H9 (cell line): Measurements from ENCODE around the gene FRMPD1. TPM values are rescaled to one million over a fixed set of nuclear protein-coding genes. Genes with fewer than 3 reads are reported as not detected.

Experiments
- DNase-seq: peaks from one replicate; pipeline ENCODE4 v3.0.0-alpha.2; 2017
- H2AFZ ChIP-seq: one replicate; pipeline ENCODE4 v1.6.1; 2013; ENCODE audit warnings: mild to moderate bottlenecking, low read length, control low read depth, moderate library complexity
- H2AK5ac ChIP-seq: 2 replicates; pipeline ENCODE4 v1.6.1; 2013; ENCODE audit warnings: low read length, control low read depth, mixed read lengths; ENCODE audit not compliant: insufficient read length
- H2BK120ac ChIP-seq: one replicate; pipeline ENCODE4 v1.6.1; 2013; ENCODE audit warnings: low read depth, mild to moderate bottlenecking, low read length, control low read depth, inconsistent platforms; ENCODE audit not compliant: poor library complexity, severe bottlenecking
- H2BK12ac ChIP-seq: 2 replicates; pipeline ENCODE4 v1.6.1; 2013; ENCODE audit warnings: low read length, control low read depth, mixed read lengths, low read depth; ENCODE audit not compliant: insufficient read length
- H2BK15ac ChIP-seq: 2 replicates; pipeline ENCODE4 v1.6.1; 2013; ENCODE audit warnings: low read depth, low read length, control low read depth
- H2BK20ac ChIP-seq: one replicate; pipeline ENCODE4 v1.6.1; 2013; ENCODE audit warnings: low read depth, mild to moderate bottlenecking, low read length, control low read depth, inconsistent platforms; ENCODE audit not compliant: poor library complexity, severe bottlenecking
- H2BK5ac ChIP-seq: 2 replicates; pipeline ENCODE4 v1.6.1; 2013; ENCODE audit warnings: low read length, control low read depth, mixed read lengths; ENCODE audit not compliant: insufficient read length
- H3K14ac ChIP-seq: 2 replicates; pipeline ENCODE4 v1.6.1; 2013; ENCODE audit warnings: low read length, control low read depth; ENCODE audit not compliant: insufficient read depth
- H3K18ac ChIP-seq: 2 replicates; pipeline ENCODE4 v1.6.1; 2013; ENCODE audit warnings: low read depth, mild to moderate bottlenecking, mixed read lengths, low read length, control low read depth; ENCODE audit not compliant: insufficient read length
- H3K23ac ChIP-seq: 2 replicates; pipeline ENCODE4 v1.6.1; 2013; ENCODE audit warnings: low read length, control low read depth, mixed read lengths, low read depth; ENCODE audit not compliant: insufficient read length
- H3K23me2 ChIP-seq: 2 replicates; pipeline ENCODE4 v1.6.1; 2013; ENCODE audit warnings: low read depth, mild to moderate bottlenecking, mixed read lengths, low read length, control low read depth; ENCODE audit not compliant: insufficient read length, poor library complexity, severe bottlenecking
- H3K27ac ChIP-seq: 2 replicates; pipeline ENCODE4 v1.5.1; 2013; ENCODE audit warnings: low read length, control low read depth, mixed read lengths, low read depth; ENCODE audit not compliant: insufficient read length
- H3K27me3 ChIP-seq: 2 replicates; pipeline ENCODE4 v1.6.1; 2013; ENCODE audit warnings: low read length, control low read depth, inconsistent platforms; ENCODE audit not compliant: insufficient read depth
- H3K4ac ChIP-seq: 2 replicates; pipeline ENCODE4 v1.6.1; 2013; ENCODE audit warnings: low read depth, mild to moderate bottlenecking, control low read depth, inconsistent platforms, low read length, moderate library complexity
- H3K4me1 ChIP-seq: 2 replicates; pipeline ENCODE4 v1.6.1; 2013; ENCODE audit warnings: low read length, control low read depth, inconsistent platforms; ENCODE audit not compliant: insufficient read depth
- H3K4me2 ChIP-seq: 2 replicates; pipeline ENCODE4 v1.6.1; 2013; ENCODE audit warnings: low read length, control low read depth, mixed read lengths; ENCODE audit not compliant: insufficient read length, insufficient read depth
- H3K56ac ChIP-seq: 2 replicates; pipeline ENCODE4 v1.6.1; 2013; ENCODE audit warnings: low read depth, mild to moderate bottlenecking, mixed read lengths, low read length, control low read depth; ENCODE audit not compliant: insufficient read length
- H3K79me1 ChIP-seq: 2 replicates; pipeline ENCODE4 v1.6.1; 2013; ENCODE audit warnings: low read depth, mild to moderate bottlenecking, moderate library complexity, low read length, control low read depth, inconsistent platforms; ENCODE audit not compliant: insufficient read depth, poor library complexity, severe bottlenecking
- H3K79me2 ChIP-seq: 2 replicates; pipeline ENCODE4 v1.6.1; 2013; ENCODE audit warnings: low read length, control low read depth, inconsistent platforms; ENCODE audit not compliant: insufficient read depth
- H3K9ac ChIP-seq: 2 replicates; pipeline ENCODE4 v1.6.1; 2013; ENCODE audit warnings: low read length, control low read depth, mixed read lengths; ENCODE audit not compliant: insufficient read length; ENCODE audit errors: extremely low read depth
- H3K9me3 ChIP-seq: one replicate; pipeline ENCODE4 v1.6.1; 2013; ENCODE audit warnings: low read depth, low read length, inconsistent platforms; ENCODE audit not compliant: control insufficient read depth
- H3T11ph ChIP-seq: one replicate; pipeline ENCODE4 v1.6.1; 2013; ENCODE audit warnings: mild to moderate bottlenecking, low read length, control low read depth, inconsistent platforms
- H4K20me1 ChIP-seq: one replicate; pipeline ENCODE4 v1.6.1; 2013; ENCODE audit not compliant: control insufficient read depth, insufficient read length, insufficient read depth
- H4K5ac ChIP-seq: 2 replicates; pipeline ENCODE4 v1.6.1; 2013; ENCODE audit warnings: low read depth, mild to moderate bottlenecking, mixed read lengths, low read length, control low read depth; ENCODE audit not compliant: insufficient read length
- H4K8ac ChIP-seq: replicated peaks from 2 replicates; pipeline ENCODE4 v1.6.1; 2013; ENCODE audit warnings: low read length, control low read depth, mixed read lengths, low read depth; ENCODE audit not compliant: insufficient read length
- H4K91ac ChIP-seq: 2 replicates; pipeline ENCODE4 v1.6.1; 2013; ENCODE audit warnings: low read depth, mild to moderate bottlenecking, moderate library complexity, mixed read lengths, low read length, control low read depth; ENCODE audit not compliant: insufficient read length
- H3K27ac Mint-ChIP-seq, 3 experiments: 2 replicates in 2 of 3; 3 replicates in 1 of 3; pipeline ENCODE4 v1.8.0; 2020 to 2021; ENCODE audit warnings: mixed read lengths in 3 of 3, mild to moderate bottlenecking in 1 of 3, moderate library complexity in 1 of 3
- H3K27me3 Mint-ChIP-seq: 2 replicates; pipeline ENCODE4 v1.8.0; 2021; ENCODE audit warnings: low read depth, mild to moderate bottlenecking, moderate library complexity, mixed read lengths
- H3K36me3 Mint-ChIP-seq, 3 experiments: 2 replicates in 2 of 3; 3 replicates in 1 of 3; pipeline ENCODE4 v1.8.0; 2020 to 2021; ENCODE audit warnings: low read depth in 3 of 3, mixed read lengths in 3 of 3; ENCODE audit not compliant: insufficient read depth in 1 of 3
- H3K4me1 Mint-ChIP-seq, 2 experiments: 2 replicates each; pipeline ENCODE4 v1.8.0; 2020; ENCODE audit warnings: mixed read lengths in 2 of 2
- H3K4me3 Mint-ChIP-seq, 2 experiments: 2 replicates in 1 of 2; 3 replicates in 1 of 2; pipeline ENCODE4 v1.8.0; 2020 to 2021; ENCODE audit warnings: mild to moderate bottlenecking in 2 of 2, mixed read lengths in 2 of 2, moderate library complexity in 1 of 2
- H3K9me3 Mint-ChIP-seq, 2 experiments: 2 replicates in 1 of 2; 3 replicates in 1 of 2; pipeline ENCODE4 v1.8.0; 2020; ENCODE audit warnings: mild to moderate bottlenecking in 2 of 2, mixed read lengths in 2 of 2, moderate library complexity in 1 of 2
- CTCF ChIP-seq: fragments of 200-600 bp; sonication (generic); conservative IDR thresholded peaks from 3 replicates; pipeline ENCODE4 v1.8.0; 2021; ENCODE audit warnings: antibody characterized with exemption, mild to moderate bottlenecking
- WGBS: extraction: QIAGEN DNeasy Blood & Tissue Kit; methylation state at CpG from one replicate; pipeline ENCODE4 v1.1.7; 2013; ENCODE audit warnings: missing lambda C conversion rate, low lambda C conversion rate, mixed read lengths; ENCODE audit not compliant: insufficient read length; ENCODE audit errors: extremely low coverage; 5-methylcytosine and 5-hydroxymethylcytosine counted together
- total RNA-seq: library from RNA; stranded (reverse); gene quantifications from 2 replicates; pipeline ENCODE4 v1.2.1, GENCODE V29; 2021

The FRMPD1 gene
- total RNA-seq, 1 experiment from 2014 or later: 0.04 TPM

- Histone ChIP-seq H2BK20ac (no peak overlapping the region), H4K20me1 (no peaks in the 10 kb centered on the region), H3K23me2 (no peaks in the 10 kb centered on the region), H4K91ac (no peak overlapping the region), H2AK5ac (no peak overlapping the region), H2BK15ac (no peak overlapping the region), H3K4ac (no peak overlapping the region), H4K5ac (no peak overlapping the region), H3K18ac (no peak overlapping the region), H2BK12ac (no peak overlapping the region), H3K9ac (no peak overlapping the region), H3K27me3 (no peaks in the 10 kb centered on the region; the same call in 1 of the 2 replicates), H3K4me1 (peaks cover 2% of the 10 kb centered on the region), H3K56ac (no peak overlapping the region), H3K23ac (no peak overlapping the region), H3K4me2 (peak overlapping the region; percentile 10), H3K9me3 (no peaks in the 10 kb centered on the region), H4K8ac (no peak overlapping the region), H3T11ph (no peak overlapping the region), H2BK5ac (no peak overlapping the region), H3K14ac (no peak overlapping the region), H3K79me2 (no peaks in the 10 kb centered on the region), H3K27ac (no peak overlapping the region), H2AFZ (no peak overlapping the region), H2BK120ac (no peak overlapping the region), H3K79me1 (no peaks in the 10 kb centered on the region)
- Mint-ChIP-seq H3K27ac (peak overlapping the region in 1 of 3 experiments; percentile 48; a peak in 2 of 7 replicates), H3K36me3 (peaks cover 0 to 6% (median 0%) of the 10 kb centered on the region in 3 experiments; a peak in 3 of 7 replicates), H3K4me3 (no peak overlapping the region), H3K27me3 (peaks cover 12% of the 10 kb centered on the region), H3K4me1 (peaks cover 43 to 58% of the 10 kb centered on the region in 2 experiments), H3K9me3 (peaks cover 0 to 2% of the 10 kb centered on the region in 2 experiments; a peak in 1 of 5 replicates)
- peak; percentile 66 for TF ChIP-seq CTCF
- no CpG with 5 or more reads among the region's 9 CpGs for WGBS
- peak; percentile 71 for DNase-seq
These were observed 17.4 kb downstream of the FRMPD1 start for GRCh38 chr9:37668116-37668601.
